GM20000 (cell line): ENCODE measurements around the gene DIS3L2.
A peak's percentile ranks its signal among the peaks of the same experiment; 100 is the strongest.
"Not testable (repeated sequence)": the region's sequence is repeated elsewhere in the genome, so short reads cannot be mapped to it uniquely, and the experiment has no call there.

Source experiments
- DNase-seq: peaks from one replicate; pipeline ENCODE4 v3.0.0; 2012; ENCODE audit warnings: low spot score
- TF ChIP-seq, protein P1 (sequence below): IDR thresholded peaks from 2 replicates; pipeline ENCODE4 v1.5.1; 2012; ENCODE audit warnings: mild to moderate bottlenecking, control low read depth; ENCODE audit errors: extremely low read depth, missing control alignments

The DIS3L2 gene

DNA sequence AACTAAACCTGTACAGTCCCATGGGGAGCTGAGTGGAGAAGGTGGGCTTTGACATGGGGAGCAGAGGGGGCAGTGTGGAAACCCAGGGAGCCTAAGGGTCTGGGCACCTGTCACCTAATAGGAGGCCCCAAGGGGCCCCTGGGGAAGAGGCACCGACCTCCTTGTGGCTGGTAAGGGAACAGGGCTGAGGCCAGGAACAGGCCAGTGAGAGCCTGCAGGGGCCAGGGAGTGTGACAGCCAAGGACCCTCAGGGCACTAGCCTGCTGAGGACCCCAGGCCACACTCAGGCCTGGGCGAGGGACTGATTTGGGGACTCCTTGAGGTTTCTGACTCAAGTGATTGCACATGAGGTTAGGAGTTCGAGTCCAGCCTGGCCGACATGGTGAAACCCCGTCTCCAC lies 392.6 kb downstream of the DIS3L2 start:
- TF ChIP-seq, protein P1, sequence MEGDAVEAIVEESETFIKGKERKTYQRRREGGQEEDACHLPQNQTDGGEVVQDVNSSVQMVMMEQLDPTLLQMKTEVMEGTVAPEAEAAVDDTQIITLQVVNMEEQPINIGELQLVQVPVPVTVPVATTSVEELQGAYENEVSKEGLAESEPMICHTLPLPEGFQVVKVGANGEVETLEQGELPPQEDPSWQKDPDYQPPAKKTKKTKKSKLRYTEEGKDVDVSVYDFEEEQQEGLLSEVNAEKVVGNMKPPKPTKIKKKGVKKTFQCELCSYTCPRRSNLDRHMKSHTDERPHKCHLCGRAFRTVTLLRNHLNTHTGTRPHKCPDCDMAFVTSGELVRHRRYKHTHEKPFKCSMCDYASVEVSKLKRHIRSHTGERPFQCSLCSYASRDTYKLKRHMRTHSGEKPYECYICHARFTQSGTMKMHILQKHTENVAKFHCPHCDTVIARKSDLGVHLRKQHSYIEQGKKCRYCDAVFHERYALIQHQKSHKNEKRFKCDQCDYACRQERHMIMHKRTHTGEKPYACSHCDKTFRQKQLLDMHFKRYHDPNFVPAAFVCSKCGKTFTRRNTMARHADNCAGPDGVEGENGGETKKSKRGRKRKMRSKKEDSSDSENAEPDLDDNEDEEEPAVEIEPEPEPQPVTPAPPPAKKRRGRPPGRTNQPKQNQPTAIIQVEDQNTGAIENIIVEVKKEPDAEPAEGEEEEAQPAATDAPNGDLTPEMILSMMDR, result no peak
- DNase-seq, result no peak

DNA sequence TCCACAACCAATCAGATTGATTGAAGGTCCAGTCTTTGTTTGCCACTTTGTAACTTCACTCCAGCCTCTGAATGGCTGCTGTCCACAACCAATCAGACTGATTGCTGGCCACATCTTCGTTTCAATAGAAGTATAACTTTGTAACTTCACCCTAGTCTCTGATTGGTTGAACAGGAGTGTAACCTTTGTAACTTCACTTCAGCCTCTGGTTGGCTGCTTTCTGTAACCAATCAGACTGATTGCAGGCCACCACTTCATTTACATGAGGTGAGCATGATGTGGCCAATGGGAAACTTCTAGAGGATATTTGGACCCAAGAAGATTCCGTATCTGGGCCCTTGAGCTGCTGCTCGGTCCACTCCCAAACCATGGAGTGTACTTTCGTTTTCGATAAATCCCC lies 400.1 kb downstream of the DIS3L2 start:
- DNase-seq, result no peak

DNA sequence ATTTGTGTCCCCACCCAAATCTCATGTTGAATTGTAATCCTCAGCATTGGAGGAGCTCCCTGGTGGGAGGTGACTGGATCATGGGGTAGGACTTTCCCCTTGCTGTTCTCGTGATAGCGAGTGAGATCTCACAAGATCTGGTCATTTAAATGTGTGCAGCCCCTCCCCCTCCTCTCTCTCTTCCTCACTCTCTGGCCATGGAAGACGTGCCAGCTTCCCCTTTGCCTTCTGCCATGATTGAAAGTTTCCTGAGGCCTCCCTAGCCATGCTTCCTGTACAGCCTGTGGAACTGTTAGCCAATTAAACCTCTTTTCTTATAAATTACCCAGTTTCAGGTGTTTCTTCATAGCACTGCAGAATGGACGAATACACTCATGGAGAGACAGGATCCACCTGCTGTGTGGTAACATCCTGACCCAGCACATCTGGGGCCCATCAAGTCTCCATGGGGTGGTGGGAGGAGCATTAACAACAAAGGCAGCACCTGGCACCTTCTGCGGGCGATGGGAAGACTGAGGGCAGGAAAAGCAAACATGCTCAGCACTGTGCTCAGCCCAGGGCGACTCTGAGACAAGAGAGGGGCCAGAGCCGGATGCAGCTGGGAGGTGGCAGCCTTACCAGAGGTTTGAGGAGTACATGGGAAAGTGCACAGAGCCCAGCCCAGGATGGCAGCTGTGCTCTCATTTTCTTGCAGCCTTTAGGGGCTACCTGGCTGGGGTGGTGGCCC lies 400.8 kb downstream of the DIS3L2 start:
- DNase-seq, result no peak

More for the DNA sequence above, 400.1 kb downstream of the DIS3L2 start:
- TF ChIP-seq, protein P1, result no peak

GRCh38 chr2:232363064-232363783 lies 401.7 kb downstream of the DIS3L2 start:
- not testable (repeated sequence) for DNase-seq

More for the DNA sequence above, 400.8 kb downstream of the DIS3L2 start:
- TF ChIP-seq, protein P1, result no peak

- TF ChIP-seq, protein P1, result no peak
Measured at GRCh38 chr2:232363784-232364615, 402.5 kb downstream of the DIS3L2 start.

GRCh38 chr2:232364806-232365594 lies 403.5 kb downstream of the DIS3L2 start:
- DNase-seq, result not testable (repeated sequence)

More at GRCh38 chr2:232363784-232364615, 402.5 kb downstream of the DIS3L2 start:
- DNase-seq, result peak; percentile 65

DNA sequence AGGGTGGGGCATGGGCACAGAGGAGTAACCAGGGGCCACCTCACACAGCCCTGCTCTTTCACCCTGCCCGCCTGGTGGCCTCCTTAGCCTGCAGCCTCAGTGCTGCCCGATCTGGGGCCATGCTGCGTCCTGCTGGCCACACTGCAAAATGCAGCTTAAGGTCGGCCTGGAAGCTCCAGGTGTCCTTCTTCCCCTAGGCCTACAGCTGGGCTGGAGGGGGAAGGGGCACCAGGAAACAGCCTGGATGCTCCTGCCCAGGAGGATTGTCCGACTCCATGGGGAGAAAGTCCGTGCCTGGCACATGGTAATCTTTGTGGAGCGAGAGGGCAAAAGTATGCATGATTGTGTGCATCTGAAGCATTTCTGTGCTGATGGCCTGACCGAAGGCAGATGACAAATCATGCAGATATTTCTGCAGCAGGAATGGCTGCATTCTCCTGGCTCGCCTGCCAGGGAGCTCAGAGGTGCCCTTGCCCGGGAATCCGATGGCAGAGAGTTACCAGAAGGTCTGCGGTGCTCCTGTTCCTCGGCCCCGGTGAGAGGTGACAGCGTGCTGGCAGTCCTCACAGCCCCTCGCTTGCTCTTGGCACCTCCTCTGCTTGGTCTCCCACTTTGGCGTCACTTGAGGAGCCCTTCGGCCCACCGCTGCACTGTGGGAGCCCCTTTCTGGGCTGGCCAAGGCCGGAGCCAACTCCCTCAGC lies 404.3 kb downstream of the DIS3L2 start:
- no peak for DNase-seq
- TF ChIP-seq, protein P1, result no peak

GRCh38 chr2:232366461-232366860 lies 404.9 kb downstream of the DIS3L2 start:
- not testable (repeated sequence) for DNase-seq
